Activated CD4-positive, CD25-positive, alpha-beta regulatory T cell (primary cell): ENCODE data around the gene CDC42SE2.
"Not testable (repeated sequence)": the region's sequence is repeated elsewhere in the genome, so short reads cannot be mapped to it uniquely, and the experiment has no call there.

Experiments used
- DNase-seq, 4 experiments: peaks; one replicate each; lab custom pipeline; 2025; lab: John Stamatoyannopoulos, UW

The CDC42SE2 gene

GRCh38 chr5:131389869-131390265, 126.0 kb downstream of the CDC42SE2 start:
- DNase-seq: no peak

DNA sequence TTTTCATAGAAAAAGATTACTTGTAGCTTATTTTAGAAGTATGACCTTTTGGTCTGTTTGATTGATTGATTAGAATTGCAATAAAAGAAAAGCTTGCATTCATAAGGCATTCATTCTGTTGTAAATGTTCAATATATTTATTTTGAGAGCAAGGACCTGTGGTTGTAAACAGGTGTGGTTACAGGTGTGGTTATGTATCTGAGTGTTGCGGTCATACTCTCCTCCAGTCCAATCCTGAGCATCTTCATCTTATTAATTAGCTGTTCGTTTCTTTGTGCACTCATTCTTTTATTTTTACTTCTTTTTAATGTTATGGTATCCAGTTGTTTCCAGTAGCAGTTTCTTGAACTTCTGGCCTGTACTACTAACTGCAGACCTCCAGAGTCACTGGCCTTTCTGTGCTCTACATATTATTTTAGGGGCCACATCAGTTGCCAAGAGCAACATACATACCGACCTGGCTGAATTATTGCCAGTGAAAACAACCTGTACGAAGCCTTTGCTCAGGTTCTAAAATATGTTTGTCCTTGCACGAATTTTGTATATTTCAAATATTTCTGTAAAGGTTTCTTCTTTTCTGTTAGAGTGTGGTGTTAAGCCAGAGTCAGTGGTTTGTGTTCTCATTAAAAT, 128.7 kb downstream of the CDC42SE2 start:
- DNase-seq: no peak

GRCh38 chr5:131393498-131393968, 129.7 kb downstream of the CDC42SE2 start:
- no peak for DNase-seq

DNA sequence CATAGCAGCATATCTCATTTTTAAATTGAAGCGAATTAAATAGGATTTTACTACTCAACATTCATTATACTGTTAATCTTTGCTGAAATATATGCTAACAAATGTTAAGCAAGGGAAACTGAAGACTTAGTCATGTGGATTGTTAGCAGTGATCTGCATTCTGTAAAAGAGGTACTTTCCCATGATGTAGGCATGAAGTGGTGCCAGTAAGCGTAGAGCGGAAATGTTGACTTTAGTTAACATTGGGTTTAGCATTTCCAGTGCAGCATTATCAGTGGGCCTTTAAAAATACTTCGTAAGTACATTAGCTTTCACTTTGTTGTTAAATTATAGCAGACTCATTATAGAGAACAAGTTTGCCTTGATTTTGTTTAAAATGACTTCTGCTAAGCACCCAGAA, 130.3 kb downstream of the CDC42SE2 start:
- no peak for DNase-seq

GRCh38 chr5:131396015-131396414, 132.2 kb downstream of the CDC42SE2 start:
- DNase-seq: no peak

DNA sequence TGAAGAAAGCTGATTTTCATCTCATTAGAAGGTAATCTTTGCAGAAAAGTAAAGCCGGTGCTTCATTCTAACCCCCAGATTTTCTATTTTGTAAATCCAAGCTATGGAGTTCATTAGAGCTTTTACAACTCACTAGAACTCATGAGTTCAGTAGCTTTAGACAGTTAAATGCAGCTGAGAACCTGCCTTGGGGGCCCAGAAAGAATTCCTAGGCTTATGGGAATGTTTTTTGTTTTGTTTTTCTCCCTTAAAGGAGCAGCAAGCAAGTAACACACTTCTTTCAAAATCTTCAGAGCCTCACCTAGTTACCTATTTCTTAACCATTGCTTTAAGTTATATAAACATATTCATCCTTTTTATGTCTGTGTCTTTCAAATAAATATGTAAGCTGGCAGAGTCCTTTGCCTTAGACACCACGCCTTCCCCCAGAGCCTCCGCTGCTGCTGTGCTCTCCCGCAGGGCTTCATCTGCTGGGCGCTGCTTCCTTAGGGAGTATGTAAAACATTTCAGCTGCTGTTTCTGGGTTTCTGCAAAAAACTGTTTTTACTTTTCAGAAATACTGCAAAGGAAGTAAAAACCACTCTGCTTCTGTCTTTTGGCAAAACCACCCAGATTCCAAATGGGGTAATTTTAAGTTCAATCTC, 132.9 kb downstream of the CDC42SE2 start:
- no peak for DNase-seq

GRCh38 chr5:131399007-131399406, 135.2 kb downstream of the CDC42SE2 start:
- DNase-seq: not testable (repeated sequence)

DNA sequence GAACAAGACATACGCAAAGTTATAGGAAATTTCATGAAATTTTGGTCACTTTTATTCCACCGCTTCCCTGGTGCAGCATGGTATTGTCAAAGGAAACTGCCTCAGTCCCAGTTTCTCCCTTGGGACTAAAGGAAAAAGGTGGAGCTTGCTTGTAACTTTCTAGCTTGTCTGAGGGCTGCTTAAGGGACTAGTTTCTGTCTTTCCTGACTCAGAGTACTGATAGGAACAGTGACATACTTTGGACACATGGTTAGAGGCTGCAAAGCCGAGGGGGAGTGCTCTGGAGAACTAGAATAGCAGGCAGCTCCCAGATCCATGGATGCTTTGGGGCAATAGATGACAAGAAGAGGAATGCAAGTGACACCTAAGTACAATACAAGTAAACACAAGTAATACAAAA, 136.7 kb downstream of the CDC42SE2 start:
- no peak for DNase-seq

DNA sequence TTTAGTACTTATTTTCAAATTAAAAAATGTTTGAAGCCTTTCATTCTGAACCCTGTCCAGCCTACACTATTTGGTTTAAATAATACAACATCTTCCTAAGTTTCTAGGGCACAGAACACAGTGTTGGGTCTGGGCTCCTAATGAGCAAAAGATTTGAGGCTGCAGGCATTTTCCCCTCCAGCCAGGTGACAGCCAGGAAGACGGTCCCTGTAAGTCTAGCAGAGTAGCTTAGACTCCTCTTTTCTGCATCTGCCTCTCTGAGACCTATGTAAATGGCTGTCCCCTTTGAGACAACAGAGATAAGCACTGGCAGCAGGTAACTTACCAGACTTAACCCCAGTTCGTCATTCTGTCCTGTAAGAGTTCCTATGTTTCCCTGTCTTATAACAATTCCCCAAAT, 141.8 kb downstream of the CDC42SE2 start:
- DNase-seq: no peak

GRCh38 chr5:131406076-131406475, 142.2 kb downstream of the CDC42SE2 start:
- no peak for DNase-seq

DNA sequence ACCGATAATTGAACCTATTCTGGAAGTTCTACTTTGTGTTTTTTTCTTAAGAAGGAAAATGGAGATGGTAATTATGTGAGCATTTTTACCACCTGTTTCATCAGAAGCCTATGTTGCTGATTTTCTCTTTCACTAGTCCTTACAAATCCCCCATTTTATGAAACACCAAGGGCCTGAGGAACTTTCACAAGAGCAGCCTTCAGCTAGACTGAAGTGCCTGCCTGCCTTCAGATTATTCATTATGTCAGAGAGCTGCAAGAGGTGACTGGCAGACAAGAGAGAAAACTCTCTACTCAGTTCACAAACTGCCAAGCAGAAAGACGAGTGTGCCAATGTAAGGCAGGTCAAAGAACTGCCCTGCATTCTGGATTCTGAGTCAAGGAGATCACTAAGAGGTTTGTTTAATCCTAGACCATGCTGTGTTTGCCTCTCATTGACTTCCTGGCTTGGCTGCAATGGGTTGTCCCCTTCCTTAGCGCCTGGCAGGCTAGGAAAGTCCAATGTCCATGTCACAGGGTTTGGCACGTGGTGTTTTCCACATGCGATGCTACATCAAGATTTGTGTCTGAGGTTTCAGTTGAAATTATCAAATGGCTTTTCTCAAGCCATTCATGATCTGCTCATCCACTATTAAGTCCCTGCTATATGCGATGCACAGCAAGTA, 143.3 kb downstream of the CDC42SE2 start:
- DNase-seq: no peak

GRCh38 chr5:131413605-131414559, 150.0 kb downstream of the CDC42SE2 start:
- no peak for DNase-seq

DNA sequence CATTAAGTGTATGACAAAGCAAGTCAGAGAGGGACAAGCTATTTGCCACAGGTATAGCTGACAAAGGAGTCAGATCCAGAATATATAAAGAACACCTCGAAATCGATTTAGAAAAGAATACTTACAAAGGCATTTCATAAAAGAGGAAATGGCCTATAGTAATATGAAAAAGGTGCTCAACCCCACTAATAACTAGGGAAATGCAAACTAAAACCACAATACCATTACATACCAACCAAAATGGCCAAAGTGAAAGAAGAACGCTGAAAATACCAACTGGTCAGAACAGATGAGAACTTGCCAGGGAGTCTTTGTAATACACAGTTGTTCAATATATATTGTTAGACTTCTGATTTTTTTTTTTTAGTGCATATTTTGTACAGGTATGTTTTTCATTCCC, 152.9 kb downstream of the CDC42SE2 start:
- DNase-seq: no peak

- peak; percentile 63 to 79 (median 66) for DNase-seq
Measured at GRCh38 chr5:131417240-131417869, 153.5 kb downstream of the CDC42SE2 start.

GRCh38 chr5:131418846-131419245, 155.0 kb downstream of the CDC42SE2 start:
- DNase-seq: no peak

DNA sequence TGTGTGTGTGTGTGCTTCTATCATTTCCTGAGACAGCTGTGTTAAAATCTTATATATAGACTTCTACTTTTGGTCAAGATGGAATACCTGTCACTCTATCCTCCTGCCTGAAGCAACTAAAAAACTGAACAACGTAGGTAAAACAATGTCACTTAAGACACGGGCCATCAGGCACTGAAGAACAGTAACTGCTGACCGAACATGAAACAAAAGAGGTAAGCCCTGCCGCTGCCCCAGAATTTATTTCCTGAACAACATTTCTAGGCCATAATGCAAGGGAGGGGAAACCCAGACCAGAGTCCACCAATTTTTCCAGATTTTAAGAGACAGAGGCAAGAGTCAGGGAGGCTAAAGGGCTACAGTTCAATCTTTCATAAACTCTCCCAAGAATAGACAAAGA, 156.0 kb downstream of the CDC42SE2 start:
- no peak for DNase-seq

- no peak for DNase-seq
Measured at GRCh38 chr5:131423056-131423455, 159.2 kb downstream of the CDC42SE2 start.

GRCh38 chr5:131426011-131426410, 162.2 kb downstream of the CDC42SE2 start:
- DNase-seq: no peak

DNA sequence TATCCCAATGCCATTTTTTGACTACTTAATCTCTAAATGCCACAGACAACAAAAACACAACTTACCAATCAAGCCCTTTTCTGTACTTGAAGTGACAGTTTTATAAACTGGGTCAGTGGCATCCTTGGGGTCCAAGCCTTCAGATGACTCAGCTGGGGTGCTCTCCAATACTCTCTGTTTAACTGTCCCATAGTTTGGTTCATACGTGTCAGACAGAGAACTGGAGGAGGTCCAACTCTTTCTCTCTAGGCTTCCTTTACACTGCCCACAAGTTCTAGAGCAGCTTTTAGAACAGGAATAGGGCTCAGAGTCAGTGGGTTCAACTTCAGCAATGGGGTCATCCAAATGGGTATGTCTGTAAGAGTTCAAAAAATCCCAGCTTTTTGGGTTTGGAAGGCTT, 166.9 kb downstream of the CDC42SE2 start:
- DNase-seq: no peak

GRCh38 chr5:131431794-131432193, 167.9 kb downstream of the CDC42SE2 start:
- no peak for DNase-seq

GRCh38 chr5:131433109-131433508, 169.3 kb downstream of the CDC42SE2 start:
- DNase-seq: no peak

DNA sequence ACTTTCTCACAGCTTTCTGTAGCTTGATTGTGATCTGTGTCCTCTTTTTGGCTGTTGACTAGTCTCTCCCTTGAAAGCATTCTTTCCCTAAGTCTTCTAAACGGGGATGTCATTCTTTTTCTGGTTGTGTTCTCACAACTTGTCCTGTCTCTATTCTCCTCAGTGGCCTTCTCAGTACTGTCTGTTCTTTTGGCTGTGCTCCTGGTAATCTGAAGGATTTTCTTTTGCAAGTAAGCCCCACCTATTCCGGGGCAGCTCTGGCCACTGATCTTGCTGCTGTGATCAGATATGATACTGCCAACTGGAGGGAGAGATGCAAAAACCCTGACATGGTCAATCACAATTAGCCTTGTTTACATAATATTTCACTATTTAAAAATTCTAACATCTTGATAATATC, 172.2 kb downstream of the CDC42SE2 start:
- no peak for DNase-seq
